ENCODE data around the gene IQCK.
"Not testable (repeated sequence)": the region's sequence is repeated elsewhere in the genome, so short reads cannot be mapped to it uniquely, and the experiment has no call there.

IQCK gene, protein sequence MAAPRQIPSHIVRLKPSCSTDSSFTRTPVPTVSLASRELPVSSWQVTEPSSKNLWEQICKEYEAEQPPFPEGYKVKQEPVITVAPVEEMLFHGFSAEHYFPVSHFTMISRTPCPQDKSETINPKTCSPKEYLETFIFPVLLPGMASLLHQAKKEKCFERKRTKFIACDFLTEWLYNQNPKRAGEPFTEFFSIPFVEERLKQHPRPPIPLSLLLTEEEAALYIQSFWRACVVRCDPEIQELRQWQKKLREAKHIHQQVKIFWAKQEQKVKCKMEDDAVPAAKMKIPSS

DNA sequence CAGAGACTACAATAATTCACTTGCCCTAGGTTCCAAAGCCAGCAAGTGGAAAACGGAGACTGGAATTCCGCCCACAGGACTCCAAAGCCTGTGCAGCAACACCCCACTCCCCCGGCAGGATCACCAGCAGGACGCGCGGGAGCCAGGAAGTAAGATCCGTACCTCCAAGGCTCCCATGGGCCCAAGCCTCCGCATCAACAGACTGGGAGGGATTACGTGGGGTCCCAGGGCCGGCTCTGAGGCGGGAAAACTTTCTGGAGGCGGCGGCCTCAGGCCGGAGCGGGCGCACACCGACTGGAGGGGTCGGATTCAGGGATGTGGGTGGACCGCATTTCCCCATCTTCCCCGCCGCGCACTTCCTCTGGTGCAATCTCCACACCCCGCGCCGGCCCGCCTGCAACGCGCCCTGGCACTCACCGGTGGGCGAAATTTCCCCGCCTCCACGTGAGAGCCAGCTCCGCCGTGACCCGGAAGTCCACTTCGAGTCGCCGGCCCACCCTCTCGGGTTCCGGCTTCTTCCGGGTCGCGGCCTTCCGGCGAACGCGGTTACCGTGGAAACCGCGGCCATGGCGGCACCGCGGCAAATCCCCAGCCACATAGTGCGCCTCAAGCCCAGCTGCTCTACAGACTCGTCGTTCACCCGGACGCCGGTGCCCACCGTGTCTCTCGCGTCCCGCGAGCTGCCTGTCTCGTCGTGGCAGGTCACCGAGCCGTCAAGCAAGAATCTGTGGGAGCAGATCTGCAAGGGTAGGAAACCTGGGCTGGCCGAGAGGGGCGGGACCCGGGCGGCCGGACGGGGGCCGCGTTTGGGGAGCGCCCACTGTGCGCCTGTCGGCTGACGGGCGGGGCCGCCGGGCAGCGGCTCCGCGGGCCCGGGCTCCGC lies at the start of gene IQCK, which contains the start of gene KNOP1:
TSS of gene IQCK (plus strand) at position 531 of the 883 bp plus-strand sequence. CDS start at position 567, 36 bp downstream.
TSS of gene KNOP1 (minus strand) at position 487 of the 883 bp plus-strand sequence. CDS start 3,192 bp downstream, outside the sequence.
- DNase-seq (ENCODE audit: low read depth, low spot score) = peak; percentile 59

DNA sequence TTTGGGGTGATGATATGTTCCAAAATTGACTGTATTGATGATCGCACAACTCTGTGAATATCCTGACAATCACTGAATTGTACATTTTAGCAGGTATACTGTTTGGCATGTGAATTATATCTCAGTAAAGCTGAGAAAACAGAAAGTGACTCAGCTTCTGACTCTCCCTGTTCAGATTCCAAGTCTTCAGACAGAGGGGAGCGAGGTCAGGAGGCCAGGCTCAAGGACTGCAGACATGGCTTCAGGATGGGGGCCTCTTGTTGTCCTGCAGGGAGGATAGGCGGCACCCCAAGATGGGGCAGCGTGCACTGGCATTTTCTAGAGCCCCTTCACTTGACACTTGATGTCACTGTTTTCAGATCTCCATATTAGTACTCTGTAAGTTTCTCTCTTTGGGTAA lies 45.7 kb upstream of the IQCK start:
- DNase-seq (ENCODE audit: low read depth, low spot score) = no peak

DNA sequence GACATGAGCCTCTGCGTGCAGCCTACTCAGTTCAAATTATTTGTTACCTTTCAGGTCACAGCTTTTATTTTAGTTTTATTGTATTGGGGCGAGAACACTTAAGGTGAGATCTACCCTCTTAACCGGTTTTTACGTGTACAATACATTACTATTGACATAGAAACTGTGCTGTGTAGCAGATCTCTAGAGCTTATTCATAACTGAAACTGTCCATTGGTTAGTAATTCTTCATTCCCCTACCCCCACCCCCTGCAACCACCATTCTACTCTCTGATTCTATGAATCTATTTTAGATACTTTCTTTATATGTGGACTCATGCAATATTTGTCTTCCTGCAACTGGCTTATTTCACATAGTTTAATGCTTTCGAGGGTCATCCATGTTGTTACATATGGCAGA lies 43.6 kb upstream of the IQCK start:
- no peak for DNase-seq (ENCODE audit: low read depth, low spot score)

DNA sequence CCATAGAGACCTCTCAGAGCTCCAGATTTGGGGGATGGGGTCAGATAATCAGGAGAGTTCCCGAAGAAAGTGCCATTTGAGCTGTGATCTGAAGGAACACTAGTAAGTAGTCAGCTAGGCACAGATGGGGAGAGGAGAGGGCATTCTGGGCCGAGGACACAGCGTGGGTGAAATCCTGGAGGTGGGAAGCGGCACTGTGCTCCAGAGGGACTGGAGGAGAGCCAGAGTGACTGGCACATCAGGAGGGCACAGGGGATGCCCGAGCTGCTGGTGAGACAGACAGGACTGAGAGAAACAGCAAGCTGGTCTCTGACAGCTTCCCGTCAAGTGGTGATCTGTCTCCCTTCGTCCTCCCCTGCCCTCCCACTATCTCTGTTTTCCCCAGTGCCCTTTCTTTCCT lies 40.7 kb upstream of the IQCK start:
- DNase-seq (ENCODE audit: low read depth, low spot score) = no peak

DNA sequence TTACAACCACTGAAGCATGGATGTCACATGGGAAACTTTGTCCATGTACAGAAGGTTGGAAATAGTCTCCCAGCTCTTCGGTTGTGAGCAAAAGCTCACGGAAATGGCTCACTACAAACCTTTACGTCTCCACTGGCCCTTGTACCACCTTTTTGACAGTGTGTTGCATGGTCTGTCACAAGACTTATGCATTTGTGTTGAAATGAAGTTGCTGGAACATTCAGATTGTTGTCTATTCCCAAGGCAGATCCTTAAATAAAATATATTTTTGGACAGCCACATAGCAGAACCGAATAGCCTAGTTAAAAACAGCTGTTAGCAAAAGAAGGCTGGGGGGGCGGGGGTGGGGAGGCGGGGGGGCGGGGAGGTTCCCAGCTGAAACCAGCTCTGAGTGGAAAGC lies 39.3 kb upstream of the IQCK start:
- no peak for DNase-seq (ENCODE audit: low read depth, low spot score)

DNA sequence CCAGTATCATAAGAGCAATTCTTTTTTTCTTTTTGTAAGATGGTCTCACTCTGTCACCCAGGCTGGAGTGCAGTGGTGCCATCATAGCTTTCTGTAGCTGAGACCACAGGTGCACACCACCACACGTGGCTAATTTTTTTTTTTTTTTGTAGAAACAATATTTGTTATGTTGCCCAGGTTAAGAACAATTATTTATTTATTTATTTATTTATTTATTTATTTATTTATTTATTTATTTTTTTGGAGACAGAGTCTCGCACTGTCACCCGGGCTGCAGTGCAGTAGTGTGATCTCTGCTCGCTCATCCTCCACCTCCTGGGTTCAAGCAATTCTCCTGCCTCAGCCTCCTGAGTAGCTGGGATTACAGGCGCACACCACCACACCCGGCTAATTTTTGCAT lies 38.8 kb upstream of the IQCK start:
- DNase-seq (ENCODE audit: low read depth, low spot score) = not testable (repeated sequence)

DNA sequence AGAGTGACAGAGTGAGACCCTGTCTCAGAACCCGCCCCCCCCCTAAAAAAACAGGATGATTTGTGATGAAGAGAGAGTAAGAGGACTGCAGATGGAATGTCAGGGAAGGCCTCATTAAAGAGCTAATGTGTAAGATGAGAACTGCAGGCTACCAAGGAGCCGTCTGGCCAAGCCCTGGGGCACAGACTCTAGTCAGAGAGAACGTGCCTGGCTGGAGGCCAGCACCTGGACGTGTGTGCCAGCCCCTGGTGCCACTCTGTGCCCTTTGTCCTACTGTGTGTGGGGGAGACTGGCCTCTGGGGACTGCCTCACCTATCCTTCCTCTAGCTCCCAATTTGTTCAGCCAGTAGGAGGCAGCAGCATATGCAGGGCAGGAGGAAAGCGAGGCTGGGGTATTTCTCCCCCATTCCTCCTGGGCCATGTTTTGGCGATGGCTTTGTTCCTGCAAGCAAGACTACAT lies 37.2 kb upstream of the IQCK start:
- no peak for DNase-seq (ENCODE audit: low read depth, low spot score)

DNA sequence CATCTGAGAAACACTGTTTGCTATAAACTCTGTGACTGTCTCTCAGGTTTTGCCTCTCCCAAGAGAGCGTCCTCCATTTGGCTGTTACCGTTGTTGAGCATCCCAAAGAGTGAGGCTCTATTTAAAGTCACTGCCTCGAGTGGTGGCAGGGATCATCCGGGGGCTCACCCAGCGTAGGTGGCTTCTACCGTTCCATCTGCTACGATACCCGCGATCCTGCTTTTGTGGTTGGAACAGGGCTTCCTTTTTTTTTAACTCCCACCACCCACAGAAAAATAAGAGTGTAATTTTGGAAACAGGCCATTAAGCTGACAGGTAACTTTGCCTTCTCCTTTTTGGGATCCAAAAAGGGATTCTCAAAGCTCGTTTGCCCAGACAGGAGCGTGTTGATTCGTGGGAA lies 36.4 kb upstream of the IQCK start:
- DNase-seq (ENCODE audit: low read depth, low spot score) = no peak

DNA sequence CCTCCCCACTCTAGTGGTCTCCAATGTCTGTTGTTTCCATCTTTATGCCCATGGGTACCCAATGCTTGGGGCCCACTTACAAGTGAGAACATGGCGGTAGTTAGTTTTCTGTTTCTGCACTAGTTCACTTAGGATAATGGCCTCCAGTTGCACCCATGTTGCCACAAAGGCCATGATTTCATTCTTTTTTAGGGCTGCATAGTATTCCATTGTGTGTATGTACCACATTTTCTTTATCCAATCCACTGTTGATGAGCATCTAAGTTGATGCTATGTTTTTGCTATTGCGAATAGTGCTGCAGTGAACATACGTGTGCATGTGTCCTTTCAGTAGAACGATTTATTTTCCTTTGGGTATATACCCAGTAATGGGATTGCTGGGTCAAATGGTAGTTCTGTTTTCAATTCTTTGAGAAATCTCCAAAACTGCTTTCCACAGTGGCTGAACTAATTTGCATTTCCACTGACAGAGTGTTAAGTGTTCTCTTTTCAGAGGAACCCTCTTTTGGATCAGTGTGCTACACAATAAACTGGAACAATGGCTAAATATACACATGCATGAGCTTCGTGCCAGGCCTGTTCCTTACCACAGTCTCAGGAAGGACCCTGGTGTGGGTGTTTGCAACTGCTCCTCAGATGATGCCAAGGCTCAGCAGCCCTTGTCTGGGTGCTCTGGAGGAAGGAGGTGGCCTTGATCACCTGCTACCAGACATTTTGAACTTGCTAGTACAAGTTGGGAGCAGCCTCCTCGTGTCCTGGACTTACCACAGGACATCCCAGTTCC lies 34.4 kb upstream of the IQCK start:
- no peak for DNase-seq (ENCODE audit: low read depth, low spot score)

DNA sequence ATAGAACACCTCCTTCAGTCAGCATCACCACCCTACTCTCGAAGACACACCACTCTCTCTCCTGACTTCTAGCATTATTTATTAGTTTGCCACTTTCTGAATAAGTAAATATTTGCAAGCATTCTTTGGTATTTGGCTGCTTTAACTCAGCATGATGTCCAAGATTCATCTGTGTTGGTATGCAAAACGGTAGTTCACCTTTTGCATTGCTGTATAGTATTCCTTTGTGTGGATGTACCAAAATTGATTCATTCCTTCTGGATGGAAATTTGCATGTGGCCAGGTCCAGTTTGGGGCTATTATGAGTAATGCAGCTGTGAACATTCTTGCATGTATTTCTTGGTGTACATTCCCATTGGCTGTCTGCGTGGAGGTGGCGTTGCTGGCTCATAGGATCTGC lies 32.9 kb upstream of the IQCK start:
- no peak for DNase-seq (ENCODE audit: low read depth, low spot score)

DNA sequence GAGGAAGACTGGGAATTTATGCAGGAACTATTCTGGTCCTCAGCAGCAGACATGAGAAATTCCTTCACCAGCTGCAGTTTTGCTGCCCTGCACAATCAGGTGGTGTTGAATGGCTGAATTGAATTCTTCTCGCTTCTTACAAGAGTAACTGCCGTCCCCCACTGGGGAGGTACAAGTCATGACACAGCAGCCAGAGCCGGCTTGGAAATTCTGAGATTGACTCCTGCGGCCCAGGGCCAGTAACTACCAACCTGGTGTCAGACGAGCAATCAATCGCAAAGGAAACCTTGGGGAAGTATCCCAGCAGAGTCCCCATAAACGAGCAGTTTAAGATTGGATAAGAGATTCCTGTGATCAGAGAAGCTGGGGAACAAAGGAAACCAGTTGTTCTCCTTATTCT lies 30.8 kb upstream of the IQCK start:
- DNase-seq (ENCODE audit: low read depth, low spot score) = no peak

DNA sequence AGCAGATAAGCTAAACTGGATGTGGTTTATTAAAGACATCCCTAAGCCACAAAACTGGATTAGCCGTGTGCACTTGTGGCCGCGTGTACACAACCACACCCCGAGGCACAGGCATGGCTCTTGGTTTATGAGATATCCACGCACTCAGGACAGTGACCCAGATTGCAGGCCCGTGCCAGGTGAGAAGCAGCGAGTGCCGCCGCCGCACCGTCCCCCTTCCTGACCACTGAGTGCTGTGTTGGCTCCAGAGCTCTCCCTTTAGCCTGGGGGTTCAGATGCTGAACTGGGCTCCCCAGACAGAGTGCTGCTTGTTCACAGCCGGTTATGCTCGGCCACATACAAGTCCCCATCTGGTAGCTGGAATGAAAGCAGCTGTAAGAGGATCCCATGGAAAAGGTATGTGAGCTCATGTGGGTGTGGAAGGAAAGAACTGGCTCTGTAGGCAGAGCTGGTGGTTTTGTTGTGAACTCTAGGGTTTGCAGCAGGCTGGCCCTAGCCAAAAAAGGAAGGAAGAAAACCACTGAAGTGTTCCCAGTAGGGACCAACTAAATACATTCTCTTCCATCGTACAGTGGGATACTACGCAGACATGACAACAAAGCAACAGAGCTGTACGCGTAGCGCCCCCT lies 29.6 kb upstream of the IQCK start:
- no peak for DNase-seq (ENCODE audit: low read depth, low spot score)

DNA sequence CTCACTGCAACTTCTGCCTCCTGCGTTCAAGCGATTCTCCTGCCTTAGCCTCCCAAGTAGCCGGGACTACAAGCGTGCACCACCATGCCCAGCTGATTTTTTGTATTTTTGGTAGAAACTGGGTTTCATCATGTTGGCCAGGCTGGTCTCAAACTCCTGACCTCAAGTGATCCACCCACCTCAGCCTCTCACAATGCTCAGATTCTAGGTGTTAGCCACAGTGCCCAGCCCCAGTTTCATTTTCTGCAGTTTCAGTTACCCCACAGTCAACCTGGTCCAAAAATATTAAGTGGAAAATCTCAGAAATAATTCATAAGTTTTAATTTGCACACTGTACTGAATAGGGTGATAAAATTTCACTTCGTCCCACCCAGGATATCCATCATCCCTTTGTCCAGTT lies 28.7 kb upstream of the IQCK start:
- DNase-seq (ENCODE audit: low read depth, low spot score) = no peak

DNA sequence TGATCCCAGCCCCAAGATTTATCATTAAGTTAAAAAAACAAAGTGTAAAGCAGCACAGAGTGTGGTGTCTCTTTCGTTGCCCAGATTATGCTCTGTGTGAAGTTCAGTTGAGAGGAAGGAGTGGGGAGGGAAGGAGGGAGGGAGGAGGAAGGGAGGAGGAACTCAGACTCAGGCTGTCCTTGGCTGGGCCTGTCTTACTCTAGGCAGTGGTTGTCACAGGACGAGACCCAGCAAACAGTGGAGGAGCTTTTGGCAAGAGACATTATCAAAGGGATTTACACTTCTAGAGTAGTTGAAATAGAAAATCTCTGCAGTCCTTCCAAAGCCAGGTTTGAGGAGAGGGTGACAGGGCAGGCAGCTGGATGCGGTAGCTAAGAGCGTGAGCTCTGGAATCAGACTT lies 27.9 kb upstream of the IQCK start:
- no peak for DNase-seq (ENCODE audit: low read depth, low spot score)

DNA sequence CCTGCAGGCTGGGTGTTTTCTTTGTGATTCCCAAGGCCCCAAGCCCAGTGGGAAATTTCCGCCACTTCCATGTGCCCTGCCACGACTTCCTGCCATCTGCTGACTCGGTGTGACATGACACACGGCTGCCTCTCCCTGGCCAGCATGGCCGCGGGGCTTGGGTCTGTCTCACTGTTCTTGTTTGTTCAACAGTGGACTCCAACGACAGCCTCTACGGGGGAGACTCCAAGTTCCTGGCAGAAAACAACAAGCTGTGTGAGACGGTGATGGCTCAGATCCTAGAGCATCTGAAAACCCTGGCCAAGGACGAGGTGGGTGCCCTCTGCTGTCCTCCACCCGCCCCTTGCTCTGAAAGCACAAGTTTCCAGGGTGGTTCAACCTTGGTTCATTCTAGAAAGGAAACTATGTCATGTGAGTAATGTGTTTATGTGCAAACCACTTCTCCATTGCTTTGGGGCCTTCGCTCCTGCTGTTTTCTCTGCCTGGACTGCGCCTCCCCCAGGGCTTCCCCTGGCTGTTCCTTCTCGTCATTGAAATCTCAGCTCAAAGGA lies 26.8 kb upstream of the IQCK start:
- no peak for DNase-seq (ENCODE audit: low read depth, low spot score)

DNA sequence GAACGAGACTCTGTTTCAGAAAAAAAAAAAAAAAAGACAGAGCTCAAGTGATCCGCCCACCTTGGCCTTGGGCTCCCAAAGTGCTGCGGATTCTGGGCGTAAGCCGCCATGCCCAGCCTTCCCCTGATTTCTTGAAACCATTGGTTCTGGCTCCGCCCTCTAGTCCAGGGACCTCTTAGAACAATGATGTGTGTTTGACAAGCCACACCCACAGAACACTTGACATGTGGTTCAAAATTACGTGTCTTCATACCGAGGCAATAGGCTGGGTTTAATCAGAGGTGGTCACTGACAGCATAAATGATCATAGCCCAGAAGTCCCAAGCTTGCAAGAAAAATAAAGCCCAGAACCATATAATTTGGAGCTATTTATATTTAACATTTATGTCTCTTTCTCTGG lies 23.1 kb upstream of the IQCK start:
- DNase-seq (ENCODE audit: low read depth, low spot score) = no peak

DNA sequence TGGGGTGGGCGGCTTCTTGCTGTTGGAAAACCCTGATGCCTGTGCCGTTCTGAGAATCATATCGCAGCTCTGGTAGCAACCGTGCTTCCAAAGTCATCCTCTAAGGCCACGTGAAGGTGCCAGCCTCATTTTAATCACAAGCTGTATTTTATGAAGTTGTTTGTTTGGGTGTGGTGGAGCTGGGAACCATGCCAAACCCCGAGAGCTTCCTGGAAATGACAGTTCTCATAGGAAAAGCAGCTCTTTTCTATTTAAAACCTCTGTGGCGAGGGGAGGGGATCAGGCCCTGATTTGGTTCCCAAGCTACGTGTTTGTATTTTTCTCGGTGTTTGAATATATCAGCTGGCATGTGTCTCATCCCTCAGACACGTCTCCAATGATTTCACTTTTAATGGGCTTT lies 21.7 kb upstream of the IQCK start:
- DNase-seq (ENCODE audit: low read depth, low spot score) = no peak

DNA sequence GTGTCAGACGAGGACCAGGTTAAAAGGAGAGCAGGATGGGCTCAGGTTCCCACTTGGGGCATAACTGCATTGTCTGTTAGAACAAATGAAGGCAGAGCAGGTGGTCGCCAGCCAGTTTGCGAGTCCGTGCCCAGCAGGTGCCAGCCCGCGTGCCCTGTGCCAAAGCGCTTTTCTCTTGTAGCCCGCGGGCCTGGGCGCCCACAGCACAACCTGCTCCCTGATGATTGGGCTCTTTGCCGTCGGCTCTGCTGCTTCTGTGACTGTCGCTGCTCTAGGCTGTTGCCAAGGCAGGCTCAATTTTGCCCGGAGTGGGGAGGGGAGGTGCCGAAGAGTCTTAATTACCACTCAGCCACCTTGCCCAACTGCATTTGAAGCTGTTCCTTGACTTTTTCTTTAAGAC lies 21.1 kb upstream of the IQCK start:
- DNase-seq (ENCODE audit: low read depth, low spot score) = no peak

DNA sequence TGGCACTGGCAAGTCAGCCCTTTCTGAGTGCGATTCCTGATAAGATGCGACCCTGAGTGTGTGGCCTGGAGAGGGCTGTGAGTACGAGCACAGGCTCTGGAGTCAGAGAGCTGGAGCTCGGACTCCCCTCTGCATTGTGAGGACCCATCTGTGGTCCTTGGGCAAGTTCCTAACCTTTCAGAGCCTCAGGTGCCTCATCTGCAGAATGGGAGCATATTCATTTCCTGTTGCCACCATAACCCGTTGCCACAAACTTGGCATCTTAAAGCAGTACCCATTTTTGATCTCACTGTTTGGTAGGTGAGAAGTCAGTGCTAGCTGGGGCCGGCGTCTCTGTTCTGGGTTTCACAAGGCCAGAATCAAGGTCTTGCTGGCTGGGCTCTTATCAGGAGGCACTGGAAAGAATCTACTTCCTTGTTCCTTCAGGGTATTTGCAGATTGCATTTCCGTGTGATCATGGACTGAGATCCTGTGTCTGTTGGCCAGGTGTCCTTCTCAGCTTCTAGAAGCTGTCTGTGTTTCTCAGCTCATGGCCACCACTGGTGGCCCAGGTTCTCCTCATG lies 20.2 kb upstream of the IQCK start:
- no peak for DNase-seq (ENCODE audit: low read depth, low spot score)

DNA sequence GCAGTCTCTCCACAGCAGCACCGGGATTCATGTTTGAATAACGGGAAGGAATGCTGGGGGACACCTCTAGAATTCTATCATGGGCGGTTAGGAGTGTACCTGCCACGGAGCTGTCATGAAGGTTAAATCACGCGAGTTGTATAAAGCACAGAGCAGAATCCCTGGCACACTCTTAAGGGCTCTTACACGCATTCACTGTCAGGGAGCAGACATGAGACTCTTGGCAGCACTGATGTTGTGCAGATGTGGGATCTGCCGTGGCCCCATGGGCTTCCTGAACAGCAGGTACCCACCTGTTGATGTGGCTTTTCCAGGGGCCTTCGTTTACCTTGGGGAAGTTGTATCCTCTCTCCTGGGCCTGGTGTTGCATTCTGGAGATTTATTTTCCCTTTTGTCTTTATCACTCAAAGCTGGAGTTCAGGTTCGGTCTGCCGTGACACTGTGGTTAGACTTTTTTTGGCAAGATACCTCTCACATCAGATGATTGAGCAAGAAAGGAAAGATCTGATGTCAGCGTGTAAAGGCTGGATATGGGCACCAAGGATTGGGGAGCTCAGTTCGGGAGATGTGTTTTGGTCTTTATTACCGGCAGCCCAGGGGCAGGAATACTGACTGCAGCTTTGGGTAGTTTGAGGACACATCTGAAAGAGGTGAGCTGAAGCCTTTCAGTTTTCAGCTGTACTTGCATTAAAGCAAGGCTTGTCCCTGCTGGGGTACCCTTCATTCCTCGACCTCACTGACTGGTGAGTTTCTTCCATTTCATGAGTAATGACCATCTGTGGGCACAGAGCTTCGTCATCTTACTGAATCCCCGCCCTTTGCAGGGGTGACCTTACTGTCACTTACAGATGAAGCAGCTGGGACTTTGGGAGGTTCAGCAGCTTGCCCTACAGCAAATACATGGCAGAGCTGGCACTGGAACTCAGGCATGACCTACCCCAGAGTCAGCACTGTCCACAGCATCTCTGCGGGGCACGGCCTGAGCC lies 19.3 kb upstream of the IQCK start:
- no peak for DNase-seq (ENCODE audit: low read depth, low spot score)

Data from iPS DF 19.7 (cell line).